HG03378 (cell line): ENCODE results near the gene PAX5.
"Not testable (repeated sequence)": the region's sequence is repeated elsewhere in the genome, so short reads cannot be mapped to it uniquely, and the experiment has no call there.

Experiments used
- ATAC-seq: cut with Tn5 transposase; IDR thresholded peaks from one replicate; pipeline ENCODE4 v1.9.1; 2021; ENCODE audit warnings: mild to moderate bottlenecking, moderate library complexity; ENCODE audit not compliant: unreplicated experiment

The PAX5 gene

GRCh38 chr9:36882594-36882993 lies 151.5 kb downstream of the PAX5 start:
- no peak for ATAC-seq

GRCh38 chr9:36881743-36882441 lies 152.2 kb downstream of the PAX5 start:
- no peak for ATAC-seq

GRCh38 chr9:36881316-36881715 lies 152.8 kb downstream of the PAX5 start:
- no peak for ATAC-seq

- ATAC-seq = no peak
These were observed 154.0 kb downstream of the PAX5 start for GRCh38 chr9:36880075-36880474.

GRCh38 chr9:36878986-36879982 lies 154.8 kb downstream of the PAX5 start:
- ATAC-seq = peak; percentile 73

- ATAC-seq = no peak
These were observed 156.8 kb downstream of the PAX5 start for GRCh38 chr9:36877239-36877638.

- ATAC-seq = no peak
These were observed 158.0 kb downstream of the PAX5 start for GRCh38 chr9:36876056-36876455.

GRCh38 chr9:36874921-36875320 lies 159.1 kb downstream of the PAX5 start:
- ATAC-seq = no peak

- ATAC-seq = no peak
These were observed 159.8 kb downstream of the PAX5 start for GRCh38 chr9:36874261-36874660.

- peak; percentile 59 for ATAC-seq
These were observed 160.7 kb downstream of the PAX5 start for GRCh38 chr9:36873247-36873875.

GRCh38 chr9:36872641-36873040 lies 161.4 kb downstream of the PAX5 start:
- no peak for ATAC-seq

- no peak for ATAC-seq
These were observed 162.5 kb downstream of the PAX5 start for GRCh38 chr9:36871606-36872005.

GRCh38 chr9:36870960-36871359 lies 163.1 kb downstream of the PAX5 start:
- no peak for ATAC-seq

- ATAC-seq = not testable (repeated sequence)
These were observed 164.5 kb downstream of the PAX5 start for GRCh38 chr9:36869605-36870004.

GRCh38 chr9:36868586-36869282 lies 165.3 kb downstream of the PAX5 start:
- ATAC-seq = no peak

- no peak for ATAC-seq
These were observed 166.2 kb downstream of the PAX5 start for GRCh38 chr9:36867672-36868471.

- ATAC-seq = no peak
These were observed 166.8 kb downstream of the PAX5 start for GRCh38 chr9:36867241-36867640.

- ATAC-seq = no peak
These were observed 167.2 kb downstream of the PAX5 start for GRCh38 chr9:36866840-36867239.

- ATAC-seq = no peak
These were observed 168.1 kb downstream of the PAX5 start for GRCh38 chr9:36865731-36866635.
